22Rv1 (cell line): Measurements from ENCODE around the gene IL5.

Experiments used
- H3K27ac ChIP-seq: fragments of 450-650 bp; 2 replicates; pipeline ENCODE4 v1.5.1; 2017
- CTCF ChIP-seq: fragments of 450-650 bp; IDR thresholded peaks from 2 replicates; pipeline ENCODE4 v1.5.1; 2017; ENCODE audit warnings: mild to moderate bottlenecking
- ZFX ChIP-seq: fragments of 450-650 bp; IDR thresholded peaks from 2 replicates; pipeline ENCODE4 v1.6.1; 2017; ENCODE audit warnings: antibody characterized with exemption, borderline replicate concordance

Gene IL5

DNA sequence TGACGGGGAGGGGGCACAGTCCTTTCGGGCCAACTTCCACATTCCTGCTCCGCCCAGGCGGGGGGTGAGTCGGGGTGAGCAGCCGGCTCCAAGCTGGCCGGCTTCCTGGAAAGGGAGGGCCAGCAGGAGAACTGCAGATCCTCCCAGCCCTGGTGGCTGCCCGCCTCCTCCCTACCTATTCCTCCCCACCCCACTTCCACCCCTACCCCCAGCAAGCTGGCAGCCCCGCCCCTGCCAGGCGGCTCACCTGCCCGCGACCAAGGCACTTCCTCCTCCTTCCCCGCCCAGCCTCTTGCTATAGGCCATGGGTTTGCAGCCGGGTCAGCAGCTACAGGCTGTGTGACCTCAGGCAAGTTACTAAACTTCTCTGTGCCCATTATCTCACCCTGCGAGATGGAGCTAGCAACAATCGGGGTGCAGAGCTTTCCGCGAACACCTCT, 47.1 kb downstream of the IL5 start:
- TF ChIP-seq CTCF (no peak), ZFX (no peak)
- peak overlapping the region; percentile 71 for H3K27ac ChIP-seq

DNA sequence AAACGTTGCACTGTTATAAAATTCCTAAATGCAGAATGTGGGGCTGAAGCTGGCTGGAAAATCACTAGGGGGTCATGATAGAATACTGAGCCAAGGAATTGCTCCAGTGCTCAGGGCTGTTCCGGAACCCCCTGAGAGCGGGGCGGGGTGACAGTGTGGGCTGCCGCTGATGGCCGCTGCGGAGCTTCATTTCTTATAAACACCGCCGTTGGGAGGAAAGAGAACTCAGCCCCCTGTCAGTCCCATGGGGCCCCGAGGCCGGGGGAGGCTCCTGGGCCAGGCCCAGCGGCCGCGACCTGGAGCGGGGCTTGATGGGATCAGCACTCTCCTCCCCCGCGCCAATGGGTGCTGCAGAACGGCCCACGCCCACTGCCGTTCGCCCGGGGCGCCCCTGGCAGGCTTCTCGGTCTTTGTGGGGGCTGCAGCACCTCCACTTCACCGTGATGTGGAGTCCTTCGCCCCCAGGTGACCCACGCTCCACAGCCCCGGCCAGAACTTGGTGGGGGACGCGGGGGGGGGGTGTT, 47.6 kb downstream of the IL5 start:
- TF ChIP-seq ZFX (no peak), CTCF (no peak)
- peak overlapping the region; percentile 71 for H3K27ac ChIP-seq

DNA sequence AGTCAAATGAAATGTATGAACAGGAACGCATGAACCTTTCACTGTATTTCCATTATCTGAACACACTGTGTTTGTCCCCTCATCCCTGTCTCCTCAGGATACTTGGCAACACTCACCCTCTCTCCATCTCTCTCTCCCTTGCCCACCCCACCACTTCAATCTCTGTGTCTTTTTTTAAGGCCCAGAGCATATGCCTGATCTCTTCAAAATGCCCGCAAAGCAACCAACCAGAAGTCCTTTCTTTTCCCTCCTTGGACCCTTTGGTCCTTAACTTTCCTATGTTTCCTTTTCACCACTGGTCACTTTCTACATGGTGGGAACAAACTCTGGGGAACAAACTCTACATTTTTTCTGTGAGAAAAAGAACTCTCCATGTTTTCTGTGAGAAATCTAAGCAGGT, 49.5 kb downstream of the IL5 start:
- H3K27ac ChIP-seq: no peak overlapping the region
- TF ChIP-seq CTCF: no peak
- TF ChIP-seq ZFX: no peak

GRCh38 chr5:132493241-132493640, 50.1 kb downstream of the IL5 start:
- TF ChIP-seq CTCF: no peak
- no peak for TF ChIP-seq ZFX
- H3K27ac ChIP-seq: no peak overlapping the region

GRCh38 chr5:132492386-132493125, 50.8 kb downstream of the IL5 start:
- no peak overlapping the region for H3K27ac ChIP-seq
- no peak for TF ChIP-seq CTCF
- no peak for TF ChIP-seq ZFX
